HepG2 (cell line): ENCODE results near the gene TRANK1. TPM values are rescaled to one million over a fixed set of nuclear protein-coding genes. Genes with fewer than 3 reads are reported as not detected.

Experiments
- ADNP ChIP-seq: sonication (generic); formaldehyde crosslinking; IDR thresholded peaks from 2 replicates; pipeline ENCODE4 v1.4.0; 2020; ENCODE audit warnings: missing genetic modification reagents
- HHEX ChIP-seq: IDR thresholded peaks from 2 replicates; pipeline ENCODE4 v1.6.1; 2016; ENCODE audit warnings: control low read depth
- JDP2 ChIP-seq: sonication (generic); formaldehyde crosslinking; IDR thresholded peaks from 2 replicates; pipeline ENCODE4 v1.8.1; 2022; ENCODE audit warnings: missing genetic modification reagents, borderline replicate concordance
- MED1 ChIP-seq: sonication (generic); formaldehyde crosslinking; IDR thresholded peaks from 2 replicates; pipeline ENCODE4 v1.4.0; 2020; ENCODE audit warnings: missing genetic modification reagents
- MXI1 ChIP-seq: IDR thresholded peaks from 3 replicates; pipeline ENCODE4 v1.6.1; 2012; ENCODE audit warnings: low read depth, low read length, inconsistent platforms, borderline replicate concordance
- PAX8 ChIP-seq: sonication (generic); formaldehyde crosslinking; IDR thresholded peaks from 2 replicates; pipeline ENCODE4 v1.8.0; 2022; ENCODE audit warnings: mild to moderate bottlenecking, missing genetic modification reagents, borderline replicate concordance
- RBFOX2 ChIP-seq: fragments of 200-400 bp; formaldehyde crosslinking; IDR thresholded peaks from 2 replicates; pipeline ENCODE4 v1.6.1; 2017; ENCODE audit warnings: low read depth, mild to moderate bottlenecking, low read length
- RELA ChIP-seq: sonication (generic); formaldehyde crosslinking; IDR thresholded peaks from 2 replicates; pipeline ENCODE4 v1.4.0; 2020; ENCODE audit warnings: missing genetic modification reagents
- SIX4 ChIP-seq: sonication (generic); formaldehyde crosslinking; IDR thresholded peaks from 2 replicates; pipeline ENCODE4 v1.4.0; 2020; ENCODE audit warnings: missing genetic modification reagents
- TBL1XR1 ChIP-seq: fragments of 150-350 bp; IDR thresholded peaks from 2 replicates; pipeline ENCODE4 v1.6.1; 2014; ENCODE audit warnings: borderline replicate concordance, low read length; ENCODE audit not compliant: partially characterized antibody
- TOPORS ChIP-seq: sonication (generic); formaldehyde crosslinking; IDR thresholded peaks from 2 replicates; pipeline ENCODE4 v1.8.0; 2023; ENCODE audit warnings: mild to moderate bottlenecking, missing genetic modification reagents
- ZBTB20 ChIP-seq: sonication (generic); formaldehyde crosslinking; IDR thresholded peaks from 2 replicates; pipeline ENCODE4 v1.8.1; 2023; ENCODE audit warnings: missing genetic modification reagents, low read depth, mild to moderate bottlenecking, borderline replicate concordance
- ZNF446 ChIP-seq: sonication (generic); formaldehyde crosslinking; IDR thresholded peaks from 2 replicates; pipeline ENCODE4 v1.5.0; 2020; ENCODE audit warnings: mild to moderate bottlenecking, missing genetic modification reagents
- ZNF451 ChIP-seq: sonication (generic); formaldehyde crosslinking; IDR thresholded peaks from 2 replicates; pipeline ENCODE4 v1.5.0; 2020; ENCODE audit warnings: mild to moderate bottlenecking, missing genetic modification reagents
- ZNF670 ChIP-seq: sonication (generic); formaldehyde crosslinking; IDR thresholded peaks from 2 replicates; pipeline ENCODE4 v1.8.0; 2022; ENCODE audit warnings: mild to moderate bottlenecking, missing genetic modification reagents, borderline replicate concordance
- ZNF768 ChIP-seq: sonication (generic); formaldehyde crosslinking; IDR thresholded peaks from 2 replicates; pipeline ENCODE4 v1.4.0; 2020; ENCODE audit warnings: missing genetic modification reagents
- ZNF782 ChIP-seq: sonication (generic); formaldehyde crosslinking; IDR thresholded peaks from 2 replicates; pipeline ENCODE4 v1.4.0; 2020; ENCODE audit warnings: missing genetic modification reagents, mild to moderate bottlenecking, borderline replicate concordance
- ZSCAN21 ChIP-seq: sonication (generic); formaldehyde crosslinking; IDR thresholded peaks from 2 replicates; pipeline ENCODE4 v1.8.0; 2022; ENCODE audit warnings: mild to moderate bottlenecking, missing genetic modification reagents, moderate library complexity, borderline replicate concordance
- polyA plus RNA-seq, 8 experiments: library from polyadenylated mRNA; depleted of rRNA in 3 of 8; stranded (reverse) in 7 of 8; unstranded in 1 of 8; fragments of >200 nt; fragmentation: Illumina TruSeq in 4 of 8; extraction: Trizol in 4 of 8; gene quantifications; 2 replicates each; pipeline versions ENCODE4 v1.2.1 to v1.2.3, GENCODE V29; 2011 to 2016; ENCODE audit warnings: low read depth in 4 of 8, missing spikeins in 1 of 8, mixed read lengths in 1 of 8; ENCODE audit not compliant: insufficient read depth in 1 of 8
- total RNA-seq, 5 experiments: library from RNA; depleted of rRNA; stranded (reverse); fragments of >200 nt; fragmentation: Illumina TruSeq; extraction: Trizol; gene quantifications; 2 replicates each; pipeline ENCODE4 v1.2.3, GENCODE V29; 2016; ENCODE audit warnings: low read depth in 1 of 5
- TF ChIP-seq, protein P1 (sequence below): sonication (generic); formaldehyde crosslinking; IDR thresholded peaks from 2 replicates; pipeline ENCODE4 v1.5.1; 2020; ENCODE audit warnings: missing genetic modification reagents, mild to moderate bottlenecking, borderline replicate concordance
- TF ChIP-seq, protein P2 (sequence below): sonication (generic); formaldehyde crosslinking; IDR thresholded peaks from 2 replicates; pipeline ENCODE4 v1.8.1; 2022; ENCODE audit warnings: mild to moderate bottlenecking, missing genetic modification reagents
- TF ChIP-seq, protein P3 (sequence below): sonication (generic); formaldehyde crosslinking; IDR thresholded peaks from 2 replicates; pipeline ENCODE4 v1.5.1; 2020; ENCODE audit warnings: mild to moderate bottlenecking, missing genetic modification reagents, moderate library complexity
- TF ChIP-seq, protein P4 (sequence below): sonication (generic); formaldehyde crosslinking; IDR thresholded peaks from 2 replicates; pipeline ENCODE4 v1.5.0; 2020; ENCODE audit warnings: missing genetic modification reagents
- TF ChIP-seq, protein P5 (sequence below): sonication (generic); formaldehyde crosslinking; IDR thresholded peaks from 2 replicates; pipeline ENCODE4 v1.8.1; 2023; ENCODE audit warnings: mild to moderate bottlenecking, missing genetic modification reagents, borderline replicate concordance

The TRANK1 gene
- total and polyA plus RNA-seq, 2 of the 13 experiments (the other 11 are each of a cell fraction or from before 2014, with no cell fraction given): 0.13 to 0.32 TPM

DNA sequence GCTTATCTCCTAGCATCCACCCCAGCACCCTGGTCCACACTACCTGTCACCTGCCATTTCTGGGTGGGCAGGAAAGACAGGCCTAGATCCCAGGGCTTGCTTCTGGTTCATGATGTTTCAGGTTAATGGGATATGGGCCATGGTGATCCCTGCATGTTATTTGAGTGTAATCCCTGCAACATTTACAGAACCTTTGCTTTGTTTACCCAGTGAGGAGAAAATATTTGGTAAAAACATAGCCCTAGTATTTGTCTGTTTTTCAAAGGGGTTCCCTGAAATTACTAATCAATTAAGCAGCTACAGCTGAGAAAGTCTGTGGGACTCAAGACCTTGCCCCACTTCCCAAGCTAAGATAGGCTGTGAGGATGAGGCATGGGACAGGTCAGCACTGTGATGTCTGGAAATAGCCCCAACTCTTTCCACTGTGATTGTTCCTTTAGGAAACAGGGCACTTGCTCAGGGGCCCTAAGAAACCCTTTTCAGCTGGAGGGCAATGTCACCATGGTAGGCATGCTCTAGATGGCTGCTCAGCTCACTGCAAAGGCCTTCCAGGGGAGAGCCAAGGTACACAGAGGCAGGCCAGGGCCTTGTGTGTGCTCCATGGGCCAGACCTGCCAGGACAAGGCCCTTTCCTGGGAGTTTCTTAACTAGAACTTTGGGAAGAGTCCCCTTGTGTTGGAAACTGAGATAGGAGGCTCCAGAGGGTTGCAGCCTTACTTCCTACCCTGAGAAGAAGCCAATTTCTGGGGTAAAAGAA lies 11.1 kb downstream of the TRANK1 start (continued):
- TF ChIP-seq ZBTB20 (no peak), ZSCAN21 (CRISPR knock-in tag) (no peak), MXI1 (no peak), HHEX (CRISPR knock-in tag) (no peak), RELA (no peak), ZNF782 (CRISPR knock-in tag) (no peak), TOPORS (CRISPR knock-in tag) (no peak), RBFOX2 (no peak), PAX8 (no peak), ADNP (CRISPR knock-in tag) (no peak), JDP2 (CRISPR knock-in tag) (no peak), ZNF768 (CRISPR knock-in tag) (no peak), MED1 (CRISPR knock-in tag) (no peak), ZNF451 (no peak), ZNF670 (CRISPR knock-in tag) (no peak), SIX4 (CRISPR knock-in tag) (no peak), TBL1XR1 (no peak), ZNF446 (CRISPR knock-in tag) (no peak)
- TF ChIP-seq, protein P1, sequence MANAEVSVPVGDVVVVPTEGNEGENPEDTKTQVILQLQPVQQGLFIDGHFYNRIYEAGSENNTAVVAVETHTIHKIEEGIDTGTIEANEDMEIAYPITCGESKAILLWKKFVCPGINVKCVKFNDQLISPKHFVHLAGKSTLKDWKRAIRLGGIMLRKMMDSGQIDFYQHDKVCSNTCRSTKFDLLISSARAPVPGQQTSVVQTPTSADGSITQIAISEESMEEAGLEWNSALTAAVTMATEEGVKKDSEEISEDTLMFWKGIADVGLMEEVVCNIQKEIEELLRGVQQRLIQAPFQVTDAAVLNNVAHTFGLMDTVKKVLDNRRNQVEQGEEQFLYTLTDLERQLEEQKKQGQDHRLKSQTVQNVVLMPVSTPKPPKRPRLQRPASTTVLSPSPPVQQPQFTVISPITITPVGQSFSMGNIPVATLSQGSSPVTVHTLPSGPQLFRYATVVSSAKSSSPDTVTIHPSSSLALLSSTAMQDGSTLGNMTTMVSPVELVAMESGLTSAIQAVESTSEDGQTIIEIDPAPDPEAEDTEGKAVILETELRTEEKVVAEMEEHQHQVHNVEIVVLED (CRISPR knock-in tag): no peak
- TF ChIP-seq, protein P2, sequence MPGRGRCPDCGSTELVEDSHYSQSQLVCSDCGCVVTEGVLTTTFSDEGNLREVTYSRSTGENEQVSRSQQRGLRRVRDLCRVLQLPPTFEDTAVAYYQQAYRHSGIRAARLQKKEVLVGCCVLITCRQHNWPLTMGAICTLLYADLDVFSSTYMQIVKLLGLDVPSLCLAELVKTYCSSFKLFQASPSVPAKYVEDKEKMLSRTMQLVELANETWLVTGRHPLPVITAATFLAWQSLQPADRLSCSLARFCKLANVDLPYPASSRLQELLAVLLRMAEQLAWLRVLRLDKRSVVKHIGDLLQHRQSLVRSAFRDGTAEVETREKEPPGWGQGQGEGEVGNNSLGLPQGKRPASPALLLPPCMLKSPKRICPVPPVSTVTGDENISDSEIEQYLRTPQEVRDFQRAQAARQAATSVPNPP (CRISPR knock-in tag): no peak
- TF ChIP-seq, protein P3, sequence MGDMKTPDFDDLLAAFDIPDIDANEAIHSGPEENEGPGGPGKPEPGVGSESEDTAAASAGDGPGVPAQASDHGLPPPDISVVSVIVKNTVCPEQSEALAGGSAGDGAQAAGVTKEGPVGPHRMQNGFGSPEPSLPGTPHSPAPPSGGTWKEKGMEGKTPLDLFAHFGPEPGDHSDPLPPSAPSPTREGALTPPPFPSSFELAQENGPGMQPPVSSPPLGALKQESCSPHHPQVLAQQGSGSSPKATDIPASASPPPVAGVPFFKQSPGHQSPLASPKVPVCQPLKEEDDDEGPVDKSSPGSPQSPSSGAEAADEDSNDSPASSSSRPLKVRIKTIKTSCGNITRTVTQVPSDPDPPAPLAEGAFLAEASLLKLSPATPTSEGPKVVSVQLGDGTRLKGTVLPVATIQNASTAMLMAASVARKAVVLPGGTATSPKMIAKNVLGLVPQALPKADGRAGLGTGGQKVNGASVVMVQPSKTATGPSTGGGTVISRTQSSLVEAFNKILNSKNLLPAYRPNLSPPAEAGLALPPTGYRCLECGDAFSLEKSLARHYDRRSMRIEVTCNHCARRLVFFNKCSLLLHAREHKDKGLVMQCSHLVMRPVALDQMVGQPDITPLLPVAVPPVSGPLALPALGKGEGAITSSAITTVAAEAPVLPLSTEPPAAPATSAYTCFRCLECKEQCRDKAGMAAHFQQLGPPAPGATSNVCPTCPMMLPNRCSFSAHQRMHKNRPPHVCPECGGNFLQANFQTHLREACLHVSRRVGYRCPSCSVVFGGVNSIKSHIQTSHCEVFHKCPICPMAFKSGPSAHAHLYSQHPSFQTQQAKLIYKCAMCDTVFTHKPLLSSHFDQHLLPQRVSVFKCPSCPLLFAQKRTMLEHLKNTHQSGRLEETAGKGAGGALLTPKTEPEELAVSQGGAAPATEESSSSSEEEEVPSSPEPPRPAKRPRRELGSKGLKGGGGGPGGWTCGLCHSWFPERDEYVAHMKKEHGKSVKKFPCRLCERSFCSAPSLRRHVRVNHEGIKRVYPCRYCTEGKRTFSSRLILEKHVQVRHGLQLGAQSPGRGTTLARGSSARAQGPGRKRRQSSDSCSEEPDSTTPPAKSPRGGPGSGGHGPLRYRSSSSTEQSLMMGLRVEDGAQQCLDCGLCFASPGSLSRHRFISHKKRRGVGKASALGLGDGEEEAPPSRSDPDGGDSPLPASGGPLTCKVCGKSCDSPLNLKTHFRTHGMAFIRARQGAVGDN: no peak
- TF ChIP-seq, protein P4, sequence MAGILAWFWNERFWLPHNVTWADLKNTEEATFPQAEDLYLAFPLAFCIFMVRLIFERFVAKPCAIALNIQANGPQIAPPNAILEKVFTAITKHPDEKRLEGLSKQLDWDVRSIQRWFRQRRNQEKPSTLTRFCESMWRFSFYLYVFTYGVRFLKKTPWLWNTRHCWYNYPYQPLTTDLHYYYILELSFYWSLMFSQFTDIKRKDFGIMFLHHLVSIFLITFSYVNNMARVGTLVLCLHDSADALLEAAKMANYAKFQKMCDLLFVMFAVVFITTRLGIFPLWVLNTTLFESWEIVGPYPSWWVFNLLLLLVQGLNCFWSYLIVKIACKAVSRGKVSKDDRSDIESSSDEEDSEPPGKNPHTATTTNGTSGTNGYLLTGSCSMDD (CRISPR knock-in tag): no peak
- TF ChIP-seq, protein P5, sequence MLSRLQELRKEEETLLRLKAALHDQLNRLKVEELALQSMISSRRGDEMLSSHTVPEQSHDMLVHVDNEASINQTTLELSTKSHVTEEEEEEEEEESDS (CRISPR knock-in tag): no peak
